Activated CD8-positive, alpha-beta memory T cell treated with anti-CD3 and anti-CD28 coated beads for 1 hour (primary cell): ENCODE data around the gene SPDYE2B.
"Not testable (repeated sequence)": the region's sequence is repeated elsewhere in the genome, so short reads cannot be mapped to it uniquely, and the experiment has no call there.

Source experiments
- DNase-seq, 2 donors: peaks; one replicate each; pipeline ENCODE4 v3.0.0-alpha.2; 2020; ENCODE audit warnings: low read depth in 1 of 2; ENCODE audit errors: extremely low read depth in 1 of 2

Gene SPDYE2B

GRCh38 chr7:102698962-102699750 is 49.0 kb downstream of the SPDYE2B start:
- DNase-seq, result not testable (repeated sequence)
